COLO668 (cell line): ENCODE data around the gene VIP.

Experiments used
- DNase-seq: peaks from one replicate; lab custom pipeline; 2025; ENCODE audit not compliant: unreplicated experiment; lab: John Stamatoyannopoulos, UW

The VIP gene

DNA sequence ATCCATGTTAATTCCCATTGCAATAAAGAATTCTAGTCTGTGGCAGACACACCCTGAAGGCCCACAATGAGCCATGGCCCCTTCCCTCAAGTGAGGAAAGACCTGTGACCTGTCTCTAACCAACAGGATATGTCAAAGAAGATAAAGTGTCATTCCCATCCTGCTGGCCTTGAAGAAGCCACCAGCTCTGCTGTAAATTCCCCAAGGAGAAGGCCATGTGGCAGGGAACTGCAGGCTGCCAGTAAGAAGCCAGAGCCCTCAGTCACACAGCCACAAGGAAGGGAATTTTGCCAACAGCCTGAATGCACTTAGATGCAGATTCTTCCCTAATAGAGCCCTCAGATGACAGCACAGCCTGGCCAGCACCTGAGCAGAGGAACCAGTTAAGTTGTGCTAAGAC lies 24.8 kb downstream of the VIP start:
- DNase-seq = no peak

DNA sequence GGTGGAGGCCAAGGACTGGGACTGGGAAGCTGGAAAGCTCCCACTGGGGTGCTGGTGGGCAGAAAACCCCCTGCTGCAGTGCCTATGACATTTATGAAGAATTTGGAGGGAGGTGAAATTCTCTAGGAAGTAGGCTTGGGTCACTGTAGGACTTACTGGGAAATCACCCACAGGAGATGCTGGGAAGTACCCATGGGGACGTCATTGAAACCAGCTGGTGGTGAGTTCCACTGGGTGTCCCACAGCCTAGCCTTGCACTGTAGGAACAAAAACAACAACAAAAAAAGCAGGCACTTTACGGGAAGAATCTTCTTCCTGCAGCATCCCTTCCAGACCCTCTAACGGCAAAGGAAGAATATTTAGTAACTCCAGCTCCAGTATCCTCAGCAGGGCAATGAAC lies 26.2 kb downstream of the VIP start:
- DNase-seq = no peak

DNA sequence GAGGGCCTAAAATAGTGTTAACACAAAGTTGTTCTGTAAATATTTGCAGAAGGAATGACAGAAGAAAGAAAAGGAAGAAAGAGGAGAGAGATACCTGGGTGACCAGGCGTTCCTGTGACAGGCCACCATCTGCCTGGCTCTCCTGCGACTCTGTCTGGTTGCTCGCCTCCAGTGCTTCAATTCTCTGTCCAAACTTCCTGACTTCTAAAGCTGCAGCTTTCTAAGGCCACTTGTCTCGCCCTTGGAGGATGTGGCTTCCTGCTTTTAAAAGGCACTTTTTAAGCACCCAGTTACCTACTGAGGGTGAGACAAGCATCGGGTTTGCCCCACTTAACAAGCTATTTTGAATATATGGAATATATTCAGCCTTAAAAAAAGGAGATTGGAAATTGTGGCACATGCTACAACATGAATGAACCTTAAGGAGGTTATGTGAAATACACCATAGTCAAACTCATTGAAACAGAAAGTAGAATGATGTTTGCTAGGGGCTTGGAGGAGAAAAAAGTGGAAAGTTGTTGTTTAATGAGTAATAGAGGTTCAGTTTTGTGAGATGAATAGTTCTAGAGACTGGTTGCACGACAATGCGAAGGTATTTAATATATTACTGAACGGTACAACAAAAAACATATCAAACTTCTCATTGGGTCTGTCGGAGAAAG lies 32.8 kb downstream of the VIP start:
- DNase-seq = no peak

DNA sequence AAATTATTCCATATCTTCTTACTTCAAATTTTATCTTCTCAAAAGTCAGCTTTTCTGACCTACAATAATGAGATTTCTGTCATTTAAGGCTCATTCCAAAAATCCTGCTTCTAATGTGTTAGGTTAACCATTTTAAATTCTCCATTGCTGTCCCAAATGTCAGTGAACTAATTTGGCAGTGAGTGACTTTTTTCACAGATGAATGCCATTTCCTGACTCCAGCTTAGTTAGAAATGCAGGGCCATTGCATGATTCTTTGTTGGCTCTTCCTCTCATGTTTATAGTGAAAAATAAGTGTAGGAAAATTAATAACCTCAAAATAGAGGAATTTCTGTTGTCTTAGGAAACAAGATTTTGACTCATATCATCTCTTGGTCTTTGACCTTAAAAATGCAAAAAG lies 44.1 kb downstream of the VIP start:
- DNase-seq = no peak

DNA sequence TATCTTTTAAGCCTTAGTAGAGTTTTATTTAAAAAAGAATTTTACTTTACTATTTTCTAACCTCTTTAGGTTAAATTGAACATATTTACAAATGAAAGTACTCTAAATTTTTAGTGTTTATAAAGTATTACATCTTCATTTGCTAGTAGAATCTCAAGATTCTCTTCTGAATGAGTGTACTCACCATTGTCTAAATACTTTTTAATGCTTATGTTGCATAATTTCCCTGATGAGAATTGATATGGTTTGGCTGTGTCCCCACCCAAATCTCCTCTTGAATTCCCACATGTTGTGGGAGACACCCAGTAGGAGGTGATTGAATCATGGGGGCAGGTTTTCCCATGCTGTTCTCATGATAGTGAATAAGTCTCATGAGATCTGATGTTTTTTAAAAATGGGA lies 53.6 kb downstream of the VIP start:
- no peak for DNase-seq
